CD8-positive, alpha-beta memory T cell (primary cell): ENCODE measurements around the gene SEPTIN5. TPM values are rescaled to one million over a fixed set of nuclear protein-coding genes. Genes with fewer than 3 reads are reported as not detected.

Experiments
- CTCF ChIA-PET: fragments of 350-600 bp; sonication (Branson Sonifier 250); formaldehyde crosslinking; loops from one replicate; lab custom pipeline; 2021; ENCODE audit warnings: antibody characterized with exemption; lab: Charles Lee
- POLR2A ChIA-PET: fragments of 350-600 bp; sonication (Branson Sonifier 250); formaldehyde crosslinking; loops from one replicate; lab custom pipeline; 2021; ENCODE audit warnings: antibody characterized with exemption; lab: Charles Lee
- DNase-seq, 5 donors: peaks; one replicate each; pipeline versions ENCODE4 v3.0.0 to v3.0.0-alpha.2; 2020 to 2022; ENCODE audit warnings: mixed read lengths in 1 of 5
- H3K27ac ChIP-seq: one replicate; pipeline ENCODE4 v1.7.0; 2013; ENCODE audit warnings: low read depth, mild to moderate bottlenecking, low read length, moderate library complexity
- H3K27me3 ChIP-seq: 2 replicates; pipeline ENCODE4 v1.7.0; 2013; ENCODE audit warnings: low read length, mild to moderate bottlenecking; ENCODE audit not compliant: insufficient read depth, poor library complexity, severe bottlenecking
- H3K36me3 ChIP-seq: 2 replicates; pipeline ENCODE4 v1.7.0; 2013; ENCODE audit warnings: mild to moderate bottlenecking, low read length, moderate library complexity; ENCODE audit not compliant: insufficient read depth
- H3K4me1 ChIP-seq: 2 replicates; pipeline ENCODE4 v1.7.0; 2013; ENCODE audit warnings: mild to moderate bottlenecking, low read length, moderate library complexity; ENCODE audit not compliant: insufficient read depth
- H3K4me3 ChIP-seq: 2 replicates; pipeline ENCODE4 v1.7.0; 2013; ENCODE audit warnings: mild to moderate bottlenecking, low read length
- H3K9me3 ChIP-seq: 2 replicates; pipeline ENCODE4 v1.7.0; 2013; ENCODE audit warnings: mild to moderate bottlenecking, low read length
- H3K27ac Mint-ChIP-seq, 8 donors: one replicate each; pipeline ENCODE4 v1.8.0; 2020 to 2021; ENCODE audit warnings: mixed read lengths in 8 of 8, mild to moderate bottlenecking in 6 of 8, inconsistent platforms in 3 of 8, moderate library complexity in 3 of 8
- H3K27me3 Mint-ChIP-seq, 2 donors: one replicate each; pipeline ENCODE4 v1.8.0; 2020 to 2021; ENCODE audit warnings: mixed read lengths in 2 of 2, mild to moderate bottlenecking in 1 of 2, moderate library complexity in 1 of 2
- H3K36me3 Mint-ChIP-seq, 3 donors: one replicate each; pipeline ENCODE4 v1.8.0; 2020 to 2021; ENCODE audit warnings: mixed read lengths in 3 of 3, inconsistent platforms in 1 of 3, mild to moderate bottlenecking in 1 of 3
- H3K4me1 Mint-ChIP-seq, 3 donors: one replicate each; pipeline ENCODE4 v1.8.0; 2020 to 2021; ENCODE audit warnings: mixed read lengths in 3 of 3, inconsistent platforms in 1 of 3, mild to moderate bottlenecking in 1 of 3
- H3K4me3 Mint-ChIP-seq, 7 donors: one replicate each; pipeline ENCODE4 v1.8.0; 2020 to 2021; ENCODE audit warnings: mixed read lengths in 7 of 7, mild to moderate bottlenecking in 6 of 7, moderate library complexity in 4 of 7, inconsistent platforms in 2 of 7
- H3K9me3 Mint-ChIP-seq, 5 donors: one replicate each; pipeline ENCODE4 v1.8.0; 2020 to 2022; ENCODE audit warnings: mixed read lengths in 5 of 5, mild to moderate bottlenecking in 3 of 5, moderate library complexity in 2 of 5, inconsistent platforms in 1 of 5
- polyA plus RNA-seq: library from polyadenylated mRNA; unstranded; fragments of 300-500 nt; fragmentation: Illumina TruSeq; gene quantifications from one replicate; pipeline ENCODE4 v1.2.3, GENCODE V29; 2021
- total RNA-seq, 2 experiments: library from RNA; stranded (reverse); gene quantifications; one replicate each; pipeline ENCODE4 v1.2.3, GENCODE V29; 2021

Gene SEPTIN5
- total and polyA plus RNA-seq, 3 experiments from 2014 or later = 0.20 to 0.38 TPM; not detected in 1

DNA sequence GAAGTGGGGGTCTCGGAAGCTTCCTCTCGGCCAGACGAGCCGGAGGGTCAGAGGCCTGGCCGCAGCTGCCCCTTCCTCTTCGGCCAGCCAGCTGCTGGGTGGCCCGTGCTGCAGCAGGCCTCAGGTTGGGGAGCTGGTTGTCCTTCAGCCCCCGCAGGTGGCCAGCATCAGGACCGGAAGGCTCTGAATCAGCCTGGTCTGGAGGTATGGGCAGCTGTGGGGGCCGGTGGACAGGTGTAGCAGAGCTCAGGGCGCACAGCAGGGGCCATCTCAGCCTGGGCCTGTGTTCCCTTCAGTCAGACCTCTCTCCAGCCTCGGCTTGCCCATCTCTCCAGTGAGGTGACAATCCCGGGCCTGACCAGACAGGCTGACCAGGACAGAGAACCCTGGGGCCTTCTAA is 32.4 kb downstream of the SEPTIN5 start:
- Histone ChIP-seq H3K4me1 (no peaks in the 10 kb centered on the region), H3K4me3 (no peak overlapping the region), H3K36me3 (no peaks in the 10 kb centered on the region), H3K27me3 (peaks cover 8% of the 10 kb centered on the region), H3K27ac (no peak overlapping the region), H3K9me3 (no peaks in the 10 kb centered on the region)
- Mint-ChIP-seq H3K9me3 (no peaks in the 10 kb centered on the region), H3K27me3 (peaks cover 0 to 2% of the 10 kb centered on the region in 2 donors), H3K36me3 (no peaks in the 10 kb centered on the region), H3K4me1 (no peaks in the 10 kb centered on the region), H3K4me3 (no peak overlapping the region), H3K27ac (no peak overlapping the region)
- no peak for DNase-seq
- ChIA-PET POLR2A (no interaction called here), CTCF (interaction anchor here (1.6 kb wide), 1 partner anchor 17 kb away, joined by 6 read pairs; no protein-coding TSS in a partner anchor)

GRCh38 chr22:19747551-19747950 is 33.2 kb downstream of the SEPTIN5 start:
- DNase-seq = no peak
- peaks cover 3 to 4% of the 10 kb centered on the region in 2 donors for H3K27me3 Mint-ChIP-seq
- Histone ChIP-seq H3K27ac (no peak overlapping the region), H3K27me3 (peaks cover 15% of the 10 kb centered on the region), H3K4me1 (no peaks in the 10 kb centered on the region), H3K9me3 (no peaks in the 10 kb centered on the region), H3K36me3 (no peaks in the 10 kb centered on the region), H3K4me3 (no peak overlapping the region)
- H3K4me1 Mint-ChIP-seq = no peaks in the 10 kb centered on the region
- ChIA-PET CTCF (no interaction called here), POLR2A (no interaction called here)
- no peak overlapping the region for H3K27ac Mint-ChIP-seq
- no peaks in the 10 kb centered on the region for H3K36me3 Mint-ChIP-seq
- H3K9me3 Mint-ChIP-seq = no peaks in the 10 kb centered on the region
- H3K4me3 Mint-ChIP-seq = no peak overlapping the region

- no peak overlapping the region for H3K4me3 Mint-ChIP-seq
- ChIA-PET POLR2A (no interaction called here), CTCF (interaction anchor here (1.7 kb wide), 1 partner anchor 18 kb away, joined by 6 read pairs; no protein-coding TSS in a partner anchor)
- Histone ChIP-seq H3K4me1 (no peaks in the 10 kb centered on the region), H3K4me3 (no peak overlapping the region), H3K36me3 (no peaks in the 10 kb centered on the region), H3K27ac (no peak overlapping the region), H3K27me3 (peaks cover 17% of the 10 kb centered on the region), H3K9me3 (no peaks in the 10 kb centered on the region)
- peaks cover 6 to 9% of the 10 kb centered on the region in 2 donors for H3K27me3 Mint-ChIP-seq
- H3K4me1 Mint-ChIP-seq = no peaks in the 10 kb centered on the region
- H3K27ac Mint-ChIP-seq = no peak overlapping the region
- no peaks in the 10 kb centered on the region for H3K9me3 Mint-ChIP-seq
- H3K36me3 Mint-ChIP-seq = no peaks in the 10 kb centered on the region
- no peak for DNase-seq
These were observed 33.8 kb downstream of the SEPTIN5 start for GRCh38 chr22:19748139-19748538.

GRCh38 chr22:19748991-19749664 is 34.8 kb downstream of the SEPTIN5 start:
- Histone ChIP-seq H3K9me3 (no peaks in the 10 kb centered on the region), H3K36me3 (no peaks in the 10 kb centered on the region), H3K4me1 (no peaks in the 10 kb centered on the region), H3K4me3 (no peak overlapping the region), H3K27ac (no peak overlapping the region), H3K27me3 (peaks cover 27% of the 10 kb centered on the region)
- H3K4me3 Mint-ChIP-seq = no peak overlapping the region
- H3K27ac Mint-ChIP-seq = no peak overlapping the region
- ChIA-PET CTCF (interaction anchor here (1.7 to 2.0 kb wide), 2 partner anchors 19 to 161 kb away, joined by 5 to 6 read pairs; no protein-coding TSS in a partner anchor), POLR2A (no interaction called here)
- H3K36me3 Mint-ChIP-seq = no peaks in the 10 kb centered on the region
- no peaks in the 10 kb centered on the region for H3K9me3 Mint-ChIP-seq
- peaks cover 6 to 16% of the 10 kb centered on the region in 2 donors for H3K27me3 Mint-ChIP-seq
- no peak for DNase-seq
- no peaks in the 10 kb centered on the region for H3K4me1 Mint-ChIP-seq

DNA sequence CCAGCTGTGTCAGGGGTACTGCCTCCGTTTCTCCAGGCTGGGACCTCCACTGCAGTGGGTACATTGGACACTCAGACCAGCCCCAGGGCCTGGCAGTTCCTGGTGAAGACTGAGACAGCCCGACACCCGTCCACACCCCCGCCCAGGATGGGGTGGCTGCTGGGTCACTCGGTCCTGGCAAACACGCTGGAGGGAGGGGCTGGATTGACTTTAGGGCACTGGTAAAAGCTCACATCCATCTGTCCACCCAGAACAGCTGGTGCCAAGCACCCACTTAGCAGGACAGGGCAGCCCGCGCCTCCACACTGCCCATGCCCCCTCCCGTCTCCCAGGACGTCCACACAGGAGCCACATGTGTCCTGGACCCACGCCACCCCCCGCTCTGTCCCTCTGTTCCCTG is 35.6 kb downstream of the SEPTIN5 start:
- Mint-ChIP-seq H3K4me1 (no peaks in the 10 kb centered on the region), H3K4me3 (no peak overlapping the region), H3K9me3 (no peaks in the 10 kb centered on the region), H3K27ac (no peak overlapping the region), H3K36me3 (no peaks in the 10 kb centered on the region), H3K27me3 (peaks cover 7 to 23% of the 10 kb centered on the region in 2 donors)
- Histone ChIP-seq H3K27ac (no peak overlapping the region), H3K4me1 (no peaks in the 10 kb centered on the region), H3K36me3 (no peaks in the 10 kb centered on the region), H3K9me3 (no peaks in the 10 kb centered on the region), H3K4me3 (no peak overlapping the region), H3K27me3 (peaks cover 34% of the 10 kb centered on the region)
- no peak for DNase-seq
- ChIA-PET POLR2A (no interaction called here), CTCF (interaction anchor here (1.7 to 2.0 kb wide), 2 partner anchors 19 to 160 kb away, joined by 5 to 6 read pairs; no protein-coding TSS in a partner anchor)

GRCh38 chr22:19750507-19751490 is 36.5 kb downstream of the SEPTIN5 start:
- peaks cover 10 to 26% of the 10 kb centered on the region in 2 donors for H3K27me3 Mint-ChIP-seq
- POLR2A ChIA-PET = no interaction called here

DNA sequence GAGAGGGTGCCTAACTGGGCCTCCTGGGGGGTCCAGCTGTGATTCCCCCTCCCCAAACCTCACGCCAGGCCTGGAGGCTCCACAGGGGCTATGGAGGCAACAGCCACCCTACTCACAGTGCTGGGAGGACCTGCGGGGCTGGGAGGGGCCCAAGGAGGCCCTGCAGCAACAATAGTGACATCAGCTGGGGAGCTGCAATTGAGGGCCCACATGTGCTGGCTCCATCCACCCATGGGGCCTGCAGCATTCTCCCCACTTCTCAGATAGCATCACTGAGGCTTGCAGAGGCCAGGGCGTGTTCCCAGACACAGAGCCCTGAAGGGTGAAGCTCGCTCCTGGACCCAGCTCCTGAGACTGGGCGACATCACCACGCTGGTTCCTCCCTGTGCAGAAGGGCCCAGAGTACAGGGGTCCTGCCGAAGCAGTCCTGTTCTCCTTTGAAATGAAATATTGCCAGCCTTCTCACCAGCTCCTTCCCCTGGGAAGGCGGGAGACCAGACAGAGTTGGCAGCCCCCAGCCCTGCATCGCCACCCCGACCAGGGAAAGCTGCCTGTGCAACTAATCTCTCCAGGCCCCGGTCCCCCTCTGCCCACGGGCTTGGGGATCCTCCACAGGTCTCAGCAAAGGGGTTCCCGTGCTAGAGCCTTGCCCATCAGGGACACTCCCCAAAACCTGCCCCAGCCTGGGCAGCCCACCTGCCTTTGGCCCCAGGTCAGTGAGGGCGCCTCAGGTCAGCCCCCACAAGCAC is 37.4 kb downstream of the SEPTIN5 start:
- Mint-ChIP-seq H3K36me3 (no peaks in the 10 kb centered on the region), H3K9me3 (no peaks in the 10 kb centered on the region), H3K4me1 (peaks cover 8 to 10% (median 8%) of the 10 kb centered on the region in 3 donors), H3K27ac (no peak overlapping the region), H3K4me3 (no peak overlapping the region), H3K27me3 (peaks cover 17 to 33% of the 10 kb centered on the region in 2 donors)
- DNase-seq = no peak
- ChIA-PET CTCF (interaction anchor here (1.8 kb wide), 1 partner anchor 21 kb away, joined by 7 read pairs; no protein-coding TSS in a partner anchor), POLR2A (no interaction called here)
- H3K36me3 ChIP-seq = no peaks in the 10 kb centered on the region
- H3K4me3 ChIP-seq = no peak overlapping the region
- H3K27ac ChIP-seq = no peak overlapping the region
- H3K4me1 ChIP-seq = peaks cover 11% of the 10 kb centered on the region
- H3K9me3 ChIP-seq = no peaks in the 10 kb centered on the region
- H3K27me3 ChIP-seq = peaks cover 51% of the 10 kb centered on the region

More at GRCh38 chr22:19750507-19751490, 36.5 kb downstream of the SEPTIN5 start:
- DNase-seq = no peak
- Mint-ChIP-seq H3K36me3 (no peaks in the 10 kb centered on the region), H3K4me1 (peaks cover 2% of the 10 kb centered on the region in 3 donors), H3K9me3 (no peaks in the 10 kb centered on the region), H3K4me3 (no peak overlapping the region), H3K27ac (no peak overlapping the region)
- H3K27ac ChIP-seq = no peak overlapping the region
- no peaks in the 10 kb centered on the region for H3K9me3 ChIP-seq
- peaks cover 43% of the 10 kb centered on the region for H3K27me3 ChIP-seq
- peaks cover 3% of the 10 kb centered on the region for H3K4me1 ChIP-seq
- H3K36me3 ChIP-seq = no peaks in the 10 kb centered on the region
- CTCF ChIA-PET = interaction anchor here (1.8 to 2.0 kb wide), 2 partner anchors 20 to 159 kb away, joined by 5 to 7 read pairs; no protein-coding TSS in a partner anchor
- no peak overlapping the region for H3K4me3 ChIP-seq
